Parathyroid adenoma (tissue), 2 donors: ENCODE measurements around the gene LYPD3.
"Not testable (repeated sequence)": the region's sequence is repeated elsewhere in the genome, so short reads cannot be mapped to it uniquely, and the experiment has no call there.

ENCODE experiments used
- H2AFZ ChIP-seq: fragments of 300-600 bp; sonication (generic); one replicate; pipeline ENCODE4 v1.7.0; 2017; ENCODE audit warnings: antibody characterized with exemption, mild to moderate bottlenecking
- H3K27ac ChIP-seq: fragments of 300-600 bp; sonication (generic); one replicate; pipeline ENCODE4 v1.7.0; 2017
- H3K27me3 ChIP-seq: fragments of 300-600 bp; sonication (generic); one replicate; pipeline ENCODE4 v1.7.0; 2017; ENCODE audit warnings: low read length; ENCODE audit not compliant: control insufficient read depth, insufficient read depth
- H3K36me3 ChIP-seq: fragments of 300-600 bp; sonication (generic); one replicate; pipeline ENCODE4 v1.7.0; 2017; ENCODE audit warnings: low read length; ENCODE audit not compliant: control insufficient read depth, insufficient read depth
- H3K4me1 ChIP-seq: fragments of 300-600 bp; sonication (generic); one replicate; pipeline ENCODE4 v1.7.0; 2017; ENCODE audit warnings: control low read depth
- H3K4me2 ChIP-seq: fragments of 300-600 bp; sonication (generic); one replicate; pipeline ENCODE4 v1.7.0; 2017; ENCODE audit warnings: low read length
- H3K4me3 ChIP-seq: fragments of 300-600 bp; sonication (generic); one replicate; pipeline ENCODE4 v1.7.0; 2017; ENCODE audit warnings: low read depth, low read length
- H3K79me2 ChIP-seq: fragments of 300-600 bp; sonication (generic); one replicate; pipeline ENCODE4 v1.7.0; 2017; ENCODE audit warnings: control low read depth
- H3K9ac ChIP-seq: fragments of 300-600 bp; sonication (generic); one replicate; pipeline ENCODE4 v1.7.0; 2017; ENCODE audit warnings: mild to moderate bottlenecking
- H3K9me3 ChIP-seq: fragments of 300-600 bp; sonication (generic); one replicate; pipeline ENCODE4 v1.7.0; 2017; ENCODE audit warnings: low read length; ENCODE audit not compliant: control insufficient read depth
- TF ChIP-seq, protein P1 (sequence below): fragments of 300-600 bp; sonication (generic); IDR thresholded peaks from one replicate; pipeline ENCODE4 v1.7.0; 2017; ENCODE audit warnings: antibody characterized with exemption, mild to moderate bottlenecking
- donor health status: primary hyperparathyroidism.

Gene LYPD3

DNA sequence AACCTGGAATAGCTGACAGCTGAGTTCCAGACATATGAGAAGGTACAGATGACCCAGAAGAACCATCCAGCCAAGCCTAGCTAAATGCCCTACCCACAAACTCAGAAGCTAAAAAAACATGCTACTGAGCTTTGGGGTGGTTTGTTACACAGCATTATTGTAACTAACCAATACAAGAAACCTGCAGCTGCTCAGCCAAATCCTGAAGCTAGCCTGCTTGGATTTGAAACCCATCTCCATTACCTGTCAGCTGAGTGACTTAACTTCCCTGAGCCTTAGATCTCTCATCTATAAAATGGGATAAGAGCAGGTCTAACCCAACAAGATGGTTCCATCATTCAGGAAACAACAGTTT is 25.7 kb downstream of the LYPD3 start:
- H3K27ac ChIP-seq, result no peak overlapping the region
- H3K79me2 ChIP-seq, result no peaks in the 10 kb centered on the region
- H3K27me3 ChIP-seq, result no peaks in the 10 kb centered on the region
- H3K9ac ChIP-seq, result no peak overlapping the region
- H2AFZ ChIP-seq, result no peak overlapping the region
- H3K4me2 ChIP-seq, result no peak overlapping the region
- H3K36me3 ChIP-seq, result no peaks in the 10 kb centered on the region
- no peaks in the 10 kb centered on the region for H3K4me1 ChIP-seq
- TF ChIP-seq, protein P1, sequence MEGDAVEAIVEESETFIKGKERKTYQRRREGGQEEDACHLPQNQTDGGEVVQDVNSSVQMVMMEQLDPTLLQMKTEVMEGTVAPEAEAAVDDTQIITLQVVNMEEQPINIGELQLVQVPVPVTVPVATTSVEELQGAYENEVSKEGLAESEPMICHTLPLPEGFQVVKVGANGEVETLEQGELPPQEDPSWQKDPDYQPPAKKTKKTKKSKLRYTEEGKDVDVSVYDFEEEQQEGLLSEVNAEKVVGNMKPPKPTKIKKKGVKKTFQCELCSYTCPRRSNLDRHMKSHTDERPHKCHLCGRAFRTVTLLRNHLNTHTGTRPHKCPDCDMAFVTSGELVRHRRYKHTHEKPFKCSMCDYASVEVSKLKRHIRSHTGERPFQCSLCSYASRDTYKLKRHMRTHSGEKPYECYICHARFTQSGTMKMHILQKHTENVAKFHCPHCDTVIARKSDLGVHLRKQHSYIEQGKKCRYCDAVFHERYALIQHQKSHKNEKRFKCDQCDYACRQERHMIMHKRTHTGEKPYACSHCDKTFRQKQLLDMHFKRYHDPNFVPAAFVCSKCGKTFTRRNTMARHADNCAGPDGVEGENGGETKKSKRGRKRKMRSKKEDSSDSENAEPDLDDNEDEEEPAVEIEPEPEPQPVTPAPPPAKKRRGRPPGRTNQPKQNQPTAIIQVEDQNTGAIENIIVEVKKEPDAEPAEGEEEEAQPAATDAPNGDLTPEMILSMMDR, result no peak
- no peaks in the 10 kb centered on the region for H3K9me3 ChIP-seq
- no peak overlapping the region for H3K4me3 ChIP-seq

DNA sequence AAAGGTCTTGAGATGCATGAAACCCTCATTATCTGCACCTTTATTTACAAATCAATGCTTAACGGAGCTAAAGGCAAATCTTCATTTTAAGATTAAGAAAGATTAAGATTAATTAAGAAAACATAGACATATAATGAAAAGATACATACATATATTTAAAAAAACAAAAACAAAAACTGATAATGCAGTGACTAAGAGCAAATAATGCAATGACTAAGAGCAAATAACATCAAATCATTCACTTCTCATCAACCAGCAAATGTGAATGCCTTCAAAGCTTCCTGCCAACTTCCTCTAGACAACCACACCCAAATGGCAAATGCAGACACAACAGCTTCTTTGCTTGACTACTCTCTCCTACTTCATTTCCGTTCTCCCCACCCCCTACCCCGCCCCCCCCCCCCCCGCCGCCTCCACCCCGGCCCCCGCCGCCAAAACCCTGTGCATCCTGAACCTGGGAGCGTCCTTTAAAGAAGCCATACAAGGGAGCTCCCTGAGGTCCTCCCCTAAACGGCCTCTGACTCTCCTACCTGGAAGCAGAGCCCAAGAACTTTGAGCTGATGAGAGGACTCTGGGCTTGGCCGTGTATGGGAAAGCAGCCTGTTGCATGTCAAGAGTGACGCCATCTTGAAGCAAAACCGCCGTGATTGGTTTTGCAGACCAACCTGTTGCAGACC is 26.2 kb downstream of the LYPD3 start:
- TF ChIP-seq, protein P1, result no peak
- no peak overlapping the region for H3K9ac ChIP-seq
- H3K79me2 ChIP-seq, result no peaks in the 10 kb centered on the region
- no peak overlapping the region for H3K4me3 ChIP-seq
- no peaks in the 10 kb centered on the region for H3K4me1 ChIP-seq
- no peaks in the 10 kb centered on the region for H3K27me3 ChIP-seq
- H2AFZ ChIP-seq, result no peak overlapping the region
- H3K27ac ChIP-seq, result no peak overlapping the region
- no peaks in the 10 kb centered on the region for H3K36me3 ChIP-seq
- H3K9me3 ChIP-seq, result no peaks in the 10 kb centered on the region
- H3K4me2 ChIP-seq, result no peak overlapping the region

DNA sequence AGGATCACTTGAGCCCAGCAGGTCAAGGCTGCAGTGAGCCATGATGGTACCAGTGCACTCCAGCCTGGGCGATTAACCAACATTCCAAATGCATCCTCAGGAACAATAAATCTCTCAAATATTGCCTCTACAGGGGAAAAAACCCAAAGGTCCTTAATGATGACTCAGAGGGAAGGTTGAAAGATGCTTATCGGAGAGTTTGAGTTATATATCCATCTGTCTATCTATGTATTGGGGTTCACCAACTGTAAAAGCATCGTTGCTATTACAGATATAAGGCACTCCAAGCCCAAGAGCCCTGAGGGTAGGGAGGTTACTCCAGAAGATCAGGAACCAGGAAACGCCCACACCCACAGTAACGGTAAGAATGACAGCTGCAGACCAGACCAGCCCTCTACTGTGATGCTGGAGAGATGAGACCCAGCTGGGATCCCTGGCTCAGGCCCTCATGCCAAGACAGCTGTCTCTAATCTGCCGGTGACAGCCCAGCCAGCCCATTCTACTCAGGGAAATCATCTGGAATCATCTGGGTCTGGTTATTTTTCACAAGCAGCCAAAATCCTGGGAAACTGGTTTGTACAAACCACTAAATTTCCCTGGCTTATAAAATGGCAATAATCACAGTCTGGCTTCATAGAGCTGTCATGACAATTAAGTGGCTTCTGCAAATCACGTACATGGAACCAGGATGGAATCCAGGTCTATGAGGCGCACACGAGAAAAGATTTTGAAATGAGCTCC is 26.9 kb downstream of the LYPD3 start:
- no peaks in the 10 kb centered on the region for H3K9me3 ChIP-seq
- no peaks in the 10 kb centered on the region for H3K79me2 ChIP-seq
- H3K27me3 ChIP-seq, result no peaks in the 10 kb centered on the region
- TF ChIP-seq, protein P1, result no peak
- no peaks in the 10 kb centered on the region for H3K4me1 ChIP-seq
- no peak overlapping the region for H3K4me2 ChIP-seq
- H3K4me3 ChIP-seq, result no peak overlapping the region
- no peaks in the 10 kb centered on the region for H3K36me3 ChIP-seq
- H3K27ac ChIP-seq, result no peak overlapping the region
- H3K9ac ChIP-seq, result no peak overlapping the region
- H2AFZ ChIP-seq, result no peak overlapping the region

DNA sequence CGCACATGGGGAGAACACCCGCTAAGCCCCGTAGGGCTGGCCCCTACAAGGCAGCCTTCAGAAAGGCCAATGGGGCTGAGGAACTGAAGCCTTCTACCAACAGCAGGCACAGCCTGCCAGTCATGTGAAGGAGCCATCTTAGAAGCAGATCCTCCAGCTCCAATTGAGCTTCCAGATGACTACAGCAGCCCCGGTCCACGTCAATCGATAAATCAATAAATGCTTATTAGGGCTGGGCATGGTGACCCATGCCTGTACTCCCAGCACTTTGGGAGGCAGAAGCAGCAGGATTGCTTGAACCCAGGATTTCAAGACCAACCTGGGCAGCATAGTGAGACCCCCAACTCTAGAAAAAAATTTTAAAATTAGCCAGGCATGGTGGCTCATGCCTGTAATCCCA is 27.7 kb downstream of the LYPD3 start:
- no peaks in the 10 kb centered on the region for H3K36me3 ChIP-seq
- H3K4me1 ChIP-seq, result no peaks in the 10 kb centered on the region
- no peak overlapping the region for H3K4me2 ChIP-seq
- no peak overlapping the region for H3K9ac ChIP-seq
- no peaks in the 10 kb centered on the region for H3K79me2 ChIP-seq
- no peak overlapping the region for H2AFZ ChIP-seq
- no peak overlapping the region for H3K27ac ChIP-seq
- H3K9me3 ChIP-seq, result no peaks in the 10 kb centered on the region
- H3K4me3 ChIP-seq, result no peak overlapping the region
- no peaks in the 10 kb centered on the region for H3K27me3 ChIP-seq
- TF ChIP-seq, protein P1, result no peak

DNA sequence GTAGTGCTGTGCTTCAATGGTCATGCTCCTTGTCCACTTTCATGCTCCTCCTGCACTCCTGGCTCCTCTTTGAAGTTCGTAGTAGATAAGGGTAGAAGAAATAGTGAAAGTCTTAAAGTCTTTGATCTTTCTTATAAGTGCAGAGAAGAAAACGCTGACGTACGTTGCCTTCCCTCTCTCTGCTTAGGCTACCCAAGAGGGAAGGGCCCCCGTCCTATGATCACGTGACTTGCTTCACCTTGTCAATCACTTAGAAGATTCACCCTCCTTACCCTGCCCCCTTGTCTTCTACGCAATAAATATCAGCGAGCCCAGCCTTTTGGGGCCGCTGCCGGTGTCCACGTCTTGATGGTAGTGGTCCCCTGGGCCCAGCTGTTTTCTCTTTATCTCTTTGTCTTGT is 28.1 kb downstream of the LYPD3 start:
- H3K27ac ChIP-seq, H3K36me3 ChIP-seq, H3K9me3 ChIP-seq: not testable (repeated sequence)

More for the DNA sequence above, 28.1 kb downstream of the LYPD3 start:
- H3K9ac ChIP-seq, H3K4me1 ChIP-seq, H3K79me2 ChIP-seq, H2AFZ ChIP-seq, H3K4me2 ChIP-seq, H3K27me3 ChIP-seq, H3K4me3 ChIP-seq: not testable (repeated sequence)
